PC-9 (cell line): Measurements from ENCODE around the gene OLFM4. TPM values are rescaled to one million over a fixed set of nuclear protein-coding genes. Genes with fewer than 3 reads are reported as not detected.

Source experiments
- BruUV-seq: library from RNA; stranded (reverse); fragments of 400-500 nt; replicated peaks from 2 replicates; lab custom pipeline; 2021; lab: Mats Ljungman, UMichigan
- CTCF ChIA-PET: fragments of 300-600 bp; sonication (Branson Sonifier 250); formaldehyde crosslinking; loops from one replicate; lab custom pipeline; 2022; ENCODE audit warnings: antibody characterized with exemption; lab: Charles Lee
- POLR2A ChIA-PET: fragments of 300-600 bp; sonication (Branson Sonifier 250); formaldehyde crosslinking; loops from one replicate; lab custom pipeline; 2022; ENCODE audit warnings: antibody characterized with exemption; ENCODE audit not compliant: unreplicated experiment; lab: Charles Lee
- DNase-seq, 2 experiments: peaks; one replicate each; pipeline versions ENCODE4 v3.0.0 to v3.0.0-alpha.2; 2015 to 2022; ENCODE audit warnings: mixed read lengths in 1 of 2
- H2AFZ ChIP-seq: fragments of 200-600 bp; sonication (generic); 2 replicates; pipeline ENCODE4 v1.8.1; 2017; ENCODE audit warnings: antibody characterized with exemption
- H3F3A ChIP-seq: fragments of 200-600 bp; sonication (generic); 2 replicates; pipeline ENCODE4 v1.8.1; 2017; ENCODE audit warnings: antibody characterized with exemption, mild to moderate bottlenecking, low read depth; ENCODE audit not compliant: insufficient read depth
- H3K27ac ChIP-seq: fragments of 200-600 bp; sonication (generic); 2 replicates; pipeline ENCODE4 v1.6.1; 2016; ENCODE audit warnings: mixed run types
- H3K27me3 ChIP-seq: fragments of 200-600 bp; sonication (generic); 2 replicates; pipeline ENCODE4 v1.6.1; 2016; ENCODE audit warnings: low read depth, mixed run types; ENCODE audit not compliant: insufficient read depth
- H3K36me3 ChIP-seq: fragments of 200-600 bp; sonication (generic); 2 replicates; pipeline ENCODE4 v1.6.1; 2016; ENCODE audit warnings: low read depth, mixed run types
- H3K4me1 ChIP-seq: fragments of 200-600 bp; sonication (generic); replicated peaks from 2 replicates; pipeline ENCODE4 v1.6.1; 2016; ENCODE audit warnings: mixed run types; ENCODE audit not compliant: insufficient read depth
- H3K4me2 ChIP-seq: fragments of 200-600 bp; sonication (generic); 2 replicates; pipeline ENCODE4 v1.6.1; 2017; ENCODE audit warnings: mixed run types
- H3K4me3 ChIP-seq: fragments of 200-600 bp; sonication (generic); 2 replicates; pipeline ENCODE4 v1.6.1; 2016; ENCODE audit warnings: mixed run types
- H3K79me2 ChIP-seq: fragments of 200-600 bp; sonication (generic); 2 replicates; pipeline ENCODE4 v1.6.1; 2017; ENCODE audit warnings: low read depth, mixed run types
- H3K9me2 ChIP-seq: fragments of 200-600 bp; sonication (generic); 2 replicates; pipeline ENCODE4 v1.8.1; 2017; ENCODE audit warnings: mild to moderate bottlenecking; ENCODE audit not compliant: insufficient read depth
- H3K9me3 ChIP-seq: fragments of 200-600 bp; sonication (generic); 2 replicates; pipeline ENCODE4 v1.8.1; 2016; ENCODE audit warnings: low read depth; ENCODE audit not compliant: insufficient read depth
- H4K20me1 ChIP-seq: fragments of 200-600 bp; sonication (generic); 2 replicates; pipeline ENCODE4 v1.8.1; 2017; ENCODE audit not compliant: insufficient read depth
- EZH2 ChIP-seq: fragments of 200-600 bp; sonication (generic); IDR thresholded peaks from 2 replicates; pipeline ENCODE4 v1.8.0; 2017; ENCODE audit warnings: antibody characterized with exemption, low read depth
- intact Hi-C: fragments of 100-400 bp; cut with micrococcal nuclease; formaldehyde crosslinking; loops from one replicate; pipeline ENCODE4 v1.10.0; 2022; ENCODE audit not compliant: unreplicated experiment
- total RNA-seq: library from RNA; stranded (reverse); gene quantifications from 2 replicates; pipeline ENCODE4 v1.2.3, GENCODE V29; 2021
- TF ChIP-seq, protein P1 (sequence below): fragments of 200-600 bp; sonication (generic); conservative IDR thresholded peaks from 2 replicates; pipeline ENCODE4 v1.6.1; 2017; ENCODE audit warnings: mixed run types, antibody characterized with exemption, mild to moderate bottlenecking, moderate library complexity

OLFM4 gene
- total RNA-seq, 1 experiment from 2014 or later: not detected

DNA sequence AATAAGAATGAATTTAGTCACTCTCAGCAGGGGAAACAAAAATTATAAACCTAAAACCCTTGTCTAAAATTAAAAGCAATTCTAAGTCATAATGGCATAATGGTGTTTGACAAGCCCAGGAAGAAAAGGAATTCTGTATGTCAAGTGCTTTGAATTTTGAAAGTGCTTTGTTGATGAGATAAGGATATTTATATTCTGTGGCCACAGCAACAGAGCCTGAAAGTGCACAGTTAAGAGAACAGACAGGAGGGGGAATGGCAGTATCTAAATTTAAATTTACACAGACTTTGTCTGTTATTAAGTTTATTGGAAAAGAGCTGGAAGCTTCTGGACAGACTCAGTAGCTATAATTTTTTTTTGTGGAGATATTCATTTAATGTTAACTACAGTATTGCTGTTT lies 69.8 kb downstream of the OLFM4 start:
- intact Hi-C loops: no loop called here
- H3K79me2 ChIP-seq: no peaks in the 10 kb centered on the region
- H3K27ac ChIP-seq: no peak overlapping the region
- H3K36me3 ChIP-seq: no peaks in the 10 kb centered on the region
- H2AFZ ChIP-seq: no peak overlapping the region
- no peak overlapping the region for H3K4me2 ChIP-seq
- no peak overlapping the region for H3K4me3 ChIP-seq
- H3F3A ChIP-seq: no peaks in the 10 kb centered on the region
- POLR2A ChIA-PET: no interaction called here
- H3K4me1 ChIP-seq: no peaks in the 10 kb centered on the region
- H4K20me1 ChIP-seq: no peaks in the 10 kb centered on the region
- no peaks in the 10 kb centered on the region for H3K9me2 ChIP-seq
- DNase-seq: no peak
- CTCF ChIA-PET: no interaction called here
- TF ChIP-seq, protein P1, sequence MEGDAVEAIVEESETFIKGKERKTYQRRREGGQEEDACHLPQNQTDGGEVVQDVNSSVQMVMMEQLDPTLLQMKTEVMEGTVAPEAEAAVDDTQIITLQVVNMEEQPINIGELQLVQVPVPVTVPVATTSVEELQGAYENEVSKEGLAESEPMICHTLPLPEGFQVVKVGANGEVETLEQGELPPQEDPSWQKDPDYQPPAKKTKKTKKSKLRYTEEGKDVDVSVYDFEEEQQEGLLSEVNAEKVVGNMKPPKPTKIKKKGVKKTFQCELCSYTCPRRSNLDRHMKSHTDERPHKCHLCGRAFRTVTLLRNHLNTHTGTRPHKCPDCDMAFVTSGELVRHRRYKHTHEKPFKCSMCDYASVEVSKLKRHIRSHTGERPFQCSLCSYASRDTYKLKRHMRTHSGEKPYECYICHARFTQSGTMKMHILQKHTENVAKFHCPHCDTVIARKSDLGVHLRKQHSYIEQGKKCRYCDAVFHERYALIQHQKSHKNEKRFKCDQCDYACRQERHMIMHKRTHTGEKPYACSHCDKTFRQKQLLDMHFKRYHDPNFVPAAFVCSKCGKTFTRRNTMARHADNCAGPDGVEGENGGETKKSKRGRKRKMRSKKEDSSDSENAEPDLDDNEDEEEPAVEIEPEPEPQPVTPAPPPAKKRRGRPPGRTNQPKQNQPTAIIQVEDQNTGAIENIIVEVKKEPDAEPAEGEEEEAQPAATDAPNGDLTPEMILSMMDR: no peak
- TF ChIP-seq EZH2: no peak
- BruUV-seq: no TSS peak
- no peaks in the 10 kb centered on the region for H3K27me3 ChIP-seq
- H3K9me3 ChIP-seq: no peaks in the 10 kb centered on the region

DNA sequence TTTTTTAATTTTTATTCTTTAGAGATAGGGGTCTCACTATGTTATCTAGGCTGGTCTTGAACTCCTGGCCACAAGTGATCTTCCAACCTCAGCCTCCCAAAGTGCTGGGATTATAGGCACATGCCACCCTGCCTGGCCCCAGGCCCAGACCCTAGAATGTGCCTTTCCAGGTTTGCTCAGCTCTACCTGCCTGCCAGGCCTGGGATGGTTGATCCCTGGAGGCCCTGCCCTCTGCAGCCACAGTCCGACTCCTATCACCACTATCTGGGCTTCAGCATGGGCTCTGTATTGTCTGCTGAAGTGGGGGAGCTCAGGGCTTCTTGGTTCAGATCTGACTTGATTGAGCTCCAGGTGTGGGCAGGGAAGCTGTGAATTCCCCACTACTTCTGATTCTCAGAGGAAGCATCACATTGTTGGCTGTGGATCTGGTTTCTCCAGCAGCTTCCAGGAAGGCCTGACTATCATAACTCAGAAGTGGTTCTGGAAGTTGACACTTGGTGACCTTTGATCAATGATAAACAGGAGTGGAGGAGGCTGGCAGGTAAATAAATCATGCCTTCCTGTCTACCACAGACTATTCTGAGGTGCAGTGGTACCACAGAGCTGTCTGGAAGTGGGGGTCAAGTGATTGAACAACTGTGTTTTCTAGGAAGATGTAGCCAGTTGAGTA lies 71.9 kb downstream of the OLFM4 start:
- CTCF ChIA-PET: no interaction called here
- H3K4me1 ChIP-seq: no peaks in the 10 kb centered on the region
- H3K4me3 ChIP-seq: no peak overlapping the region
- H3K36me3 ChIP-seq: no peaks in the 10 kb centered on the region
- H3K4me2 ChIP-seq: no peak overlapping the region
- H3K9me3 ChIP-seq: no peaks in the 10 kb centered on the region
- no peaks in the 10 kb centered on the region for H3K27me3 ChIP-seq
- H3K27ac ChIP-seq: no peak overlapping the region
- no TSS peak for BruUV-seq
- DNase-seq: no peak
- intact Hi-C loops: no loop called here
- POLR2A ChIA-PET: no interaction called here
- H2AFZ ChIP-seq: no peak overlapping the region
- TF ChIP-seq EZH2: no peak
- TF ChIP-seq, protein P1: no peak
- H3K79me2 ChIP-seq: no peaks in the 10 kb centered on the region
- H3F3A ChIP-seq: no peaks in the 10 kb centered on the region
- H4K20me1 ChIP-seq: no peaks in the 10 kb centered on the region
- no peaks in the 10 kb centered on the region for H3K9me2 ChIP-seq

Other genes starting within 250 kb of the OLFM4 start
- not detected in 2 replicates for gene PCDH8, start 180.2 kb upstream of the OLFM4 start, total RNA-seq